K562 (cell line): ENCODE results near the gene TMED7.

ENCODE experiments used
- EGR1 ChIP-seq: fragments of 450-650 bp; conservative IDR thresholded peaks from 2 replicates; pipeline ENCODE4 v1.6.1; 2017; ENCODE audit warnings: mild to moderate bottlenecking
- ZNF143 ChIP-seq: sonication (generic); formaldehyde crosslinking; IDR thresholded peaks from 2 replicates; pipeline ENCODE4 v1.9.0; 2022; ENCODE audit warnings: mild to moderate bottlenecking, missing genetic modification reagents

- TF ChIP-seq ZNF143 (CRISPR knock-in tag) (no peak), EGR1 (no peak)
These were observed 46.1 kb upstream of the TMED7 start for GRCh38 chr5:115671939-115672338.
